Thyroid gland (tissue), 4 donors: ENCODE results near the gene LAMB1.

Experiments
- POLR2A ChIP-seq, 2 donors: fragments of 450-650 bp; IDR thresholded peaks; one replicate each; pipeline ENCODE4 v1.6.1; 2017; ENCODE audit warnings: antibody characterized with exemption in 2 of 2, mild to moderate bottlenecking in 2 of 2, moderate library complexity in 1 of 2
- TF ChIP-seq, protein P1 (sequence below), 6 experiments: fragments of 200-600 bp in 3 of 6; fragments of 450-650 bp in 3 of 6; sonication (generic) in 3 of 6; IDR thresholded peaks; one replicate each; pipeline ENCODE4 v1.5.1; 2016 to 2019; ENCODE audit warnings: antibody characterized with exemption in 6 of 6, mild to moderate bottlenecking in 2 of 6, inconsistent platforms in 1 of 6, moderate library complexity in 1 of 6

DNA sequence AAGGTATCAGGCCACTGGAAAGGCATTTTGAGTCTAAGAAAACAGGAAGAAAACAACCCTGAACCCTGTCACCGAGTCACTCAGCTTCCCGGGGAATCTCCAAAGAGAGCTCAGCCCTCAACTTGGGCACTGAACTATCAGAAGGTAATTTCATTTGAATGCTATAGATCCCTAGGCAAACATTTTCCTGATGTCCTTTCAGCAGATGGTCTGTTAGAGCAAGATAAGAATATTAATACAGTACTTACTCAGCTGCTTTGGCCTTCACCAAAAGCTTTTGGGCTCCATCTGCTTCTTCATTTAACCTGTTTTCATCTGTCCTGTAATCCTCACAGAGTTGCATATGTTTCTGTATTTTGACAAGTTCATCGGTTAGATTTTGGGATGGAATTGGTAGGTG, 34.2 kb upstream of the LAMB1 start:
- TF ChIP-seq, protein P1, sequence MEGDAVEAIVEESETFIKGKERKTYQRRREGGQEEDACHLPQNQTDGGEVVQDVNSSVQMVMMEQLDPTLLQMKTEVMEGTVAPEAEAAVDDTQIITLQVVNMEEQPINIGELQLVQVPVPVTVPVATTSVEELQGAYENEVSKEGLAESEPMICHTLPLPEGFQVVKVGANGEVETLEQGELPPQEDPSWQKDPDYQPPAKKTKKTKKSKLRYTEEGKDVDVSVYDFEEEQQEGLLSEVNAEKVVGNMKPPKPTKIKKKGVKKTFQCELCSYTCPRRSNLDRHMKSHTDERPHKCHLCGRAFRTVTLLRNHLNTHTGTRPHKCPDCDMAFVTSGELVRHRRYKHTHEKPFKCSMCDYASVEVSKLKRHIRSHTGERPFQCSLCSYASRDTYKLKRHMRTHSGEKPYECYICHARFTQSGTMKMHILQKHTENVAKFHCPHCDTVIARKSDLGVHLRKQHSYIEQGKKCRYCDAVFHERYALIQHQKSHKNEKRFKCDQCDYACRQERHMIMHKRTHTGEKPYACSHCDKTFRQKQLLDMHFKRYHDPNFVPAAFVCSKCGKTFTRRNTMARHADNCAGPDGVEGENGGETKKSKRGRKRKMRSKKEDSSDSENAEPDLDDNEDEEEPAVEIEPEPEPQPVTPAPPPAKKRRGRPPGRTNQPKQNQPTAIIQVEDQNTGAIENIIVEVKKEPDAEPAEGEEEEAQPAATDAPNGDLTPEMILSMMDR (IDR thresholded peaks at IDR 0.05), result no peak
- no peak for TF ChIP-seq POLR2A (IDR thresholded peaks at IDR 0.05)
